CD4-positive, alpha-beta T cell treated with Interleukin-6 at 100 ng/mL for 8 hours (primary cell): ENCODE results near the gene CSF3.

Experiments used
- DNase-seq: peaks from one replicate; pipeline ENCODE4 v3.0.0-alpha.2; 2020; ENCODE audit warnings: mixed read lengths, low spot score

The CSF3 gene

DNA sequence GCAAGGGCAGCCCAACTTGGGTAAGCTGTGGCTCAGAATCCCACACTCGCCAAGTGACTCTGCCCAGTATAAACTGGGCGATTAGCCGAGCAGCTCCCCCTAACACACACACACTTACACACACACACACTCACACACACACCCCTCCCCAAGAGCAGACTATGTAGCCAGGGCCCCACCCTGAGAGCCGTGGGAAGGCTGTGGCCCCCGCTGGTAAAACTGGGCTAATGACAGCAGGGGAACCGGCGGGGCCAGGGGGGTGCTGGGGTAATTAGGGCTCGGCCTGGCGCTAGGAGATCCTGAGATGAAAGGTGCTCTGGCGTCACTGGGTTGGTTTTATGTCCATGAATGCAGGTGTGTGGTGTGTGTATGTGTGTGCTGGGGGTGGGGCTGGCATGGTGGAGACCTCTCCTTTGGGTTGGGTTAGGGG, 46.4 kb downstream of the CSF3 start:
- no peak for DNase-seq

DNA sequence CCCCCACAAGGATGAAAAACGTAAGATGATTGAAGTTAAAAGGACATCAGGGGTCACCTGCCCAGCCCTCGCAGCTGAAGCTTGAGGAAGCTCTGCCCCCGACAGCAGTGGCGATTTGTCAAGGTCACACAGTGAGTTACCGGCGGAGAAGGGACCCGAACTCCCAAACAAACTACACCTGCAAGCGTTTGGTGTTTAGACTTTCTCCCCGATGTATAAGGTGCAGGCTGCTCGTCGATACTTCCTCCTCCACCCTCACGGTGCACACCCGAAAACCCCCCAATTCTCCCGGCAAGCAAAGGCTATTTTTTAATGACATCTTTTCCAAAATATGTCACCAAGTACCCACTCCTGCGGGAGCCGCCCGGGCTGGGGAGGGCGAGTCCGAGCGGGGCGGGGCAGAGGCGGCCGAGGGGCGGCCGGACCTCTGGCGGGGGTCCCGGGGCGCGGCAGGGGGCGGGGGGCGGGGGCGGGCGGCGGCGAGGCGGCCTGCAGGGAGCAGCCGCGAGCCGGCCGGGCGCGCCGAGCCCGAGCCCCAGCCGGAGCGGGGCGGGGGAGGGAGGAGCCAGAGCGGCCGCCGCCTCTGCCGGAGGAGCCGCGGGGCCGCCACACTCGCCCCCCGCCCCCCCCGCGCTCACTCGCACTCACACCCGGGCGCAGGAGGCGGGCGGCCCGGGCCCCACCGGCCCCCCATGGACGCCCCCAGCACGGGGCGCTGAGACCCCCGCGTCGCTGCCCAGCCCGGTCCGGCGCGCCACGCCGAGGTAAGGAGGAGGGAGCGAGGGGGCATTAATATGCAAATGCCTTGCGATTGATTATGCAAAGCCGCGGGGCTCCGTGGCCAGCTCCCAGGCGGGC, 47.3 kb downstream of the CSF3 start, which contains the start of gene THRA:
Gene THRA, plus strand, starts transcription at position 637 of the 858 bp plus-strand sequence. CDS start 11,524 bp downstream, outside the sequence.
- peak; percentile 65 for DNase-seq

DNA sequence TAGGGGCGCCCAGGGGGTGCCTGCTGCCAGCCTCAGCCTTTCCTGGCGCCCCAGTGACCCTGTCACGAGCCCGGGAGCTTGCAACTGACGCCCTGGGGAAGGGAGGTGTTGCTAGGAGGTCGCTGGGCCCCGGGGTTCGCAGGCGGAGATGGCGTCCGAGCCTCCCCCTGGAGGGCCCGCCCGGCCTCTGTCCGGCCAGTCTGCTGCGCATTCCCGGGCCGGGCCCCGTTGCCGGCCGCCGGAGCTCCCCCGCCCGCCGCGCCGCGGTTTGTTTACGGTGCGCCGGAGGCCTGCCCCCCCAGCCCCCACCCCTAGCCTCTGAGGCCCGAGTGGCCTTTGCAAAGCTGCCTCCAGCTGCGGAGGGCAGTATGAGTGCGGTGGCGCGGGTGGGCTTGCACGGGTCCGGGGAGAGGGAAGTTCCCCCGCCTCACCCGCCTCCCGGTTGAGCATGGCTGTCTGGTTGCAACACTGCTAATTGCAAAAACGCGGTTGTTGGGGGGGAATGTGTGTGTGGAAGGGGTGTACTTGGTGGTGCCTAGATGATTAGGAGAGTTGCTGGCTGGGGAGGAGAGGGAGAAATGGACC, 48.0 kb downstream of the CSF3 start:
- DNase-seq = no peak

DNA sequence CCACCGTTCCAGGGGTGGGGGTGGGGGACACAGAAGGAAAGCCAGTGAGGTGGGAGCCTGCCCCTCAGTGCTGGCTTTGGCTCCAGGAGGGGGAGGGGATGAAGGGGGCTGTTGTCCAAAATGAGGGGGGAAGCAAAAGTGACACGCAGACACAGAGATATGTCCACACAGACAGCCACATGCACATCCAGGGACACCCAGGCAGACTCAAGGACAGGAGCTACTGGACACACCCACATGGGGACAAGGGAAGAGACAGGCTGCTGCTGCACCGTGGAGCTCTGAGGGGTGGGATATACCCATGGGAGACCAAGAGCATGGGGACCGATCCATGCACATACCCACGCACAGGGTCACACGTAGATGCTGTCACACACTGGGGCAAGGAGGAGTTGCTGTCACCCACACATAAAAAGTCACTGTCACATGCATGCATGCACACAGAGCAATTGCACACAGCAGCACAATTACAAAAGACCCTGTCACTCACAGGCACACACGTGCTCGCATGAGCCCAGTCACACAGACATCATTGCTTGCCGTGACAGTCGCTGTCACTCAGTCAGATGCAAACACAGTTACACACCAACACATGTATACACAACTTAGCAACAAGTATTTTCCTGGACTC, 48.8 kb downstream of the CSF3 start:
- no peak for DNase-seq

DNA sequence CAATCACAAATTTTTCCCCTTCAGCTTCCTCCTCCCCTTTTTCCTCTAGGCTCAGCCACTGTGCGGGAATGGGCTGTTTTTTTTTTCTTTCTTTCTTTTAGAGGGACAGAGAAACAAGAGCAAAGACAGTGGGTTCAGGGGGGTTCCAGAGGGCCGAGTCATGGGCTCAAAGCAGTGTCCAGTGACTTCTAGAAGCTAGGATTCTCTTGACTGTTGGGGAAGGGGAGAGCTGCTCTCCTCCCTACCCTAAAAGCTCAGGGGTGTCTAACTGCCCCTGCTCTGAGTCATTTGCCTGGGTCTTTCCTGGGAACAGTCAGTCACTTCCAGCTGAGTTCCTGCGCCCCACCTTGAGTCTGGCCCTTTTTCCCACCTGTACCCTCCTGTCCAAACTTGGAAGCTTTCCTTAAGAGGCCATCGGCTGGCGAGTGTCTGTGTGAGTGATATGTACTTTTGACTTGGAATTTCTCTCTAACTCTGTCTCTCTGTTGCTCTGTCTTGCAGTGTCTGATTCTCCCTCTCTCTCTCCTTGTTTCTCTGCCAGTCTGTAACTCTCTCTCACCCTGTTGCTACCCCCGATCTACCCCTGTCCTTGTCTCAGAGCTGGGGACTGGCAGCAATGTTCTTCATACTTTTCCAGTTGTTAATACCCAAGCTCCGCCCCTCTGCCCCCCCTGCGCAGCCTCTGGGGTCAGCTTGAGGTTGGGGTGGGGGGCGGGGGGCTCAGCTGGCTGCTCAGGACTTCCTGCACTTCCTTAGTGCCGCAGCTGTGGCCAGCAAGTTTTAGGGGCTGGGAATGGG, 49.9 kb downstream of the CSF3 start:
- DNase-seq = no peak

DNA sequence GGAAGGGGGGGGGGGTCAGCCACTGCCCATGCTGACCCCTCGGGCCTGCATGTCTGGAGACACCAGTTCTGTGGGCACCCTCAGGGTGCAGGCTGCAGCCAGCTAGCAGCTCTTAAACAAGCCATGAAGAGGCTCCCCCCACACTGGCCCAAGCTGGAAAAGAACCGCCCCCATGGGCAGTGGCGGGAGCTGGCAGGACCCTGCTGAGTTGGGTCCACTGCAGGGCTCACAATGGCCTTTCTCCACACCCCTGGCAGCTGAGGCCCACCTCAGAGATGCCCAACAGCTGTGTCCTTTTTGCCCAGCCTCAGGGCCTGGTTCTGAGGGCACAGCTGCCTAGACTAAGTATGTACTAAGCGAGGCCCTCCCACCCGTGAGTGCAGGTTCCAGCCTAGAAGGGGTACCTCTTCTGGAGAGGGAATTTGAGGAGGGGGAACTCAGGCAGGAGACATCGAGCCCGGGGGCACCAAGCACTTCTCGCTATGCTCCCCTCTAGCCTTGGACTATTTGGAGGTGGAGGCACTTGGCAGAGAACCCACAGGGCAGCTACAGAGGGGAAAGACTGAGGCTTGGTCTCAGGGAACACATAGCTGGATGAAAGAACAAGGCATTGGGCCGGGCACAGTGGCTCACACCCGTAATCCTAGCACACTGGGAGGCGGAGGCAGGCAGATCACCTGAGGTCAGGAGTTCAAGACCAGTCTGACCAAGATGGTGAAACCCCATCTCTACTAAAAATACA, 50.7 kb downstream of the CSF3 start:
- no peak for DNase-seq
